C4-2B (cell line): Measurements from ENCODE around the gene NTNG1.

Experiments used
- CTCF ChIP-seq: fragments of 450-650 bp; conservative IDR thresholded peaks from 2 replicates; pipeline ENCODE4 v1.5.1; 2017; ENCODE audit warnings: mild to moderate bottlenecking
- ZFX ChIP-seq: fragments of 450-650 bp; IDR thresholded peaks from 2 replicates; pipeline ENCODE4 v1.6.1; 2017

GRCh38 chr1:107460035-107460434 is 319.2 kb downstream of the NTNG1 start:
- TF ChIP-seq CTCF, result no peak
- TF ChIP-seq ZFX, result no peak
